Measurements from ENCODE around the gene NDRG2. TPM values are rescaled to one million over a fixed set of nuclear protein-coding genes. Genes with fewer than 3 reads are reported as not detected.

The NDRG2 gene
- total RNA-seq = 1.9 and 2.3 TPM in 2 replicates

DNA sequence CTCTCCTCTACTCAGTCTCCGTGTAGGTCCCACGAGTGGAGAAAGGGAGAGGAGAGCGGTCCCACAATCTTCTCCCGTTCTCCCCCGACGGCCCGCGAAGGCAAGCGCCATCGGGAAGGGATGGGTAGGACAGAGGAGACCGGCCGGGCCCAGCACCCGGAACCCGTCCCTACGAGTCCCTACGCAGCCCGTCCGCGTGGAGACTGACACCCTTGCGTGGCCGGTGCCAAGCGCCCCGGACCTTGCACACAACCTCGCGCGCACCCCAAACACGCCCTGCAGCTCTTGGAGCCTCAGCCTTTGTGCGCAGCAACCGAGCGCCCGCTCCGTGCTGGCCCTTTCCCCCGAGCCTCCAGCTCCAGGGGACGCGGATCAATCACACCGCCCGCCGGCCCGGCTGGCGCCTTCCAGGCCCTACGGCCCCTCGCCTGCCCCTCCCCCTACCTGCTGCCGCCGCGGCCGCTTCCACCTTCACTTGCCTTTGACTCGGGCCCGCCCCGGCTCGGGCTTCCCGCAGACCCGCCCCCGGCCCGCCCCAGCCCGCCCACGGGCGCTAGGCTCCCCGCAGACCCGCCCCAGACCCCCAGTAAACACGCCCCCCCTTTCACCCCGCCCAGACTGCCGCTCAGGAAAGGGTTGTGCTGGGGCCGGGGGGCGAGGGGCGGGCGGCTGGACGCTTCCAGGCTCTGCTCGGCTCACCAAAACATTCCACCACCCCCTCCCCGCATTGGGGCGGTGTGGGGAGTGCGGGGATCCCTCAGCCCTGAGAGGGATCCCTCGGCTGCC is at the start of gene NDRG2:
TSS of gene NDRG2 (minus strand) at position 477 of the 786 bp plus-strand sequence. CDS start 1,746 bp downstream, outside the sequence.
- Mint-ChIP-seq H3K4me3 (peak within 1 kb of the TSS; percentile 82), H3K27me3 (peaks cover 44% of the 10 kb centered on the region), H3K9me3 (no peaks in the 10 kb centered on the region), H3K36me3 (ENCODE audit: low read depth) (no peaks in the 10 kb centered on the region), H3K4me1 (peaks cover 15% of the 10 kb centered on the region), H3K27ac (no peak within 1 kb of the TSS)
- DNase-seq = peak; percentile 90
- intact Hi-C loops (cut with micrococcal nuclease) = loop anchor here (5.0 kb wide), 1 partner anchor 43 kb away; no protein-coding TSS in a partner anchor

DNA sequence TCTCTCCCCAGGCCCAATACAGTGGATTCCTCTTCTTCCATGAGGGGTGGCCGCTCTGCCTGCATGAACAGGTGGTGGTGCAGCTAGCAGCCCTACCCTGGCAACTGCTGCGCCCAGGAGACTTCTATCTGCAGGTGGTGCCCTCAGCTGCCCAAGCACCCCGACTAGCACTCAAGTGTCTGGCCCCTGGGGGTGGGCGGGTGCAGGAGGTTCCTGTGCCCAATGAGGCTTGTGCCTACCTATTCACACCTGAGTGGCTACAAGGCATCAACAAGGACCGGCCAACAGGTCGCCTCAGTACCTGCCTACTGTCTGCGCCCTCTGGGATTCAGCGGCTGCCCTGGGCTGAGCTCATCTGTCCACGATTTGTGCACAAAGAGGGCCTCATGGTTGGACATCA is 49.1 kb upstream of the NDRG2 start:
- H3K4me3 Mint-ChIP-seq = no peak overlapping the region
- intact Hi-C loops (cut with micrococcal nuclease) = no loop called here
- H3K9me3 Mint-ChIP-seq = no peaks in the 10 kb centered on the region
- H3K27ac Mint-ChIP-seq = no peak overlapping the region
- DNase-seq = no peak
- H3K4me1 Mint-ChIP-seq = peaks cover 28% of the 10 kb centered on the region
- H3K36me3 Mint-ChIP-seq (ENCODE audit: low read depth) = peaks cover 1% of the 10 kb centered on the region
- peaks cover 52% of the 10 kb centered on the region for H3K27me3 Mint-ChIP-seq

DNA sequence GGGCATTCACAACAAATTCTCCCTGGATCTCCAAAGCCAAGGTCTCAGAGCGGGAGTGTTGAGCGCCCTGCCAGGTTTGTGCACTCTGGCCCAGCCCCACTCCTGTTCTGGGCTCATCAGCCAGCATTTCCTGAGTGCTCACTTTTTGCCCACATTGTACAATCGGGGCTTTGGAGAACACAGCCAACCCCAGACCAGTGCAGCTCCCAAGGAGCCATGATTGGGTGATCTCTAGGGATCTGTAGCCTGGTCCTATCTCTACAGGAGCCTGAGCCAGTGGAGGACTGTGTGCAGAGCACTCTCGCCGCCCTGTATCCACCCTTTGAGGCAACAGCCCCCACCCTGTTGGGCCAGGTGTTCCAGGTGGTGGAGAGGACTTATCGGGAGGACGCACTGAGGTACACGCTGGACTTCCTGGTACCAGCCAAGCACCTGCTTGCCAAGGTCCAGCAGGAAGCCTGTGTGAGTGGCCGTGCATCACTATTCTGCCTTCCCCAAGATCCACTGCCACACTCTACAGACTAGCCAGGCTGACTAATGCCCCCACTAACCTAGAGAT is 48.0 kb upstream of the NDRG2 start:
- Mint-ChIP-seq H3K36me3 (ENCODE audit: low read depth) (peaks cover 1% of the 10 kb centered on the region), H3K9me3 (no peaks in the 10 kb centered on the region), H3K27me3 (peaks cover 61% of the 10 kb centered on the region), H3K4me3 (peak overlapping the region; percentile 5), H3K27ac (no peak overlapping the region), H3K4me1 (peaks cover 33% of the 10 kb centered on the region)
- no peak for DNase-seq
- intact Hi-C loops (cut with micrococcal nuclease) = no loop called here

DNA sequence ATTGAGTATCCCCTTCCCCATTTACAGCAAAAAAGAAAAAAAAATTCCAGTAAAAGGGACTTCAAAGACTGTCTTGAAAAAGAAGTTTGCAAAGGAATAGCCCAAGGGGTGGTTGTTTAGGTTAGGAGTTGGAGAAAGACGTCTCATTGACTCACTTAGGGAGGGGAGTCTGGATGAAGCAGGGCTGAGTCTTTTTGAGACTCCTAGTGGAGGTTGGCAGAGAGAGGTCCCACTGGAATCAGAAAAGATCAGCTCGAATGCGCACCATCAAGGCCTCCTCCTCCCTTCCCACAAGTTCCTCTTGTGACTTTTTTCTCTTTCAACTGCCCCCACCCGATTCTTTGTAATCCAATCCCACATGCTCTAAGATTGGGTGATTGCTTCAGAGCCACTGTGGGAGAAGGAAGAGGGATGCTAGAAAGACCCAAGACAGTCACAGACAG is 47.2 kb upstream of the NDRG2 start:
- peaks cover 69% of the 10 kb centered on the region for H3K27me3 Mint-ChIP-seq
- H3K4me3 Mint-ChIP-seq = peak overlapping the region; percentile 77

DNA sequence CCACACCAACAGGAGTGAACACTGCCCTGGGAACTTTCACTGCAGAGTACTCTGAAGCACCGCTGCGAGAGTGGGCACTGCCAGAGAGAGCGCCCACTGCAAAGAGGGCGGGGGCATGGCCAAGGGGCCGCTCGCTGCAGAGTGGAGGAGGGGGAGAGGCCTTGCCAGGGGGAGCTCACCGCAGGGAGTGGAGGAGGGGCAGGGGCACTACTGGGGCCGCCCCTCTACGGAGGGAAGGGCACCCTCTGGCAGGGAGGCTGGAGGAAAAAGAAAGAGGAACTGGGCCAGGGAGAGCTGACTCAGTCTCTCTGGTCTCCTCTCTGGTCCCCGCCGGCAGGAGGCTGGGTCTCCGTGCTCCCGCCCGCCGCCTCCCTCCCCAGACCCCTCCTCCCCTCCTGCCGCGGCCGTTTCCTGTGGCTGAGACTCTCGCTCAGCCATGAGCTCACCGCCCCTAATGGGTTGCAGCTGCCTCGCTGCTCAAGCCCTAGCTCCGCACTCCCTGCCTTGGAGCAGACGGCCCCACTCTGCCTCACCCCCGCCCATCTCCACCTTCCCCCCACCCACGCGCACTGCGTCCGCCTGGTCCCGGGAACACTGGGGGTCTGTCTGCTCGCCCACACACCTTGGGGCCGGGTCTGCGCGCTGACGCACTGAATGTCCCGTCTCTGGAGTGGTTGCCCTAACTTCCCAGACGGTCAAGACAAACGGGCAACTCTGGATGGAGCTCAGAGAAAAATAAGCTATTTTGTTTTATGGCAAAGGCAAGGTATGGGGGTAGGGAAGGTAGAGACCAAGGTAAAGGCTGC is 46.6 kb upstream of the NDRG2 start:
- Mint-ChIP-seq H3K27ac (no peak overlapping the region), H3K4me1 (peaks cover 33% of the 10 kb centered on the region), H3K36me3 (ENCODE audit: low read depth) (peaks cover 1% of the 10 kb centered on the region), H3K4me3 (peak overlapping the region; percentile 77), H3K27me3 (peaks cover 73% of the 10 kb centered on the region), H3K9me3 (no peaks in the 10 kb centered on the region)
- DNase-seq = peak; percentile 80
- intact Hi-C loops (cut with micrococcal nuclease) = loop anchor here (1.0 kb wide), 1 partner anchor 21 kb away; no protein-coding TSS in a partner anchor

More for the DNA sequence above, 47.2 kb upstream of the NDRG2 start:
- Mint-ChIP-seq H3K9me3 (no peaks in the 10 kb centered on the region), H3K27ac (no peak overlapping the region), H3K4me1 (peaks cover 33% of the 10 kb centered on the region), H3K36me3 (ENCODE audit: low read depth) (peaks cover 1% of the 10 kb centered on the region)
- no peak for DNase-seq
- intact Hi-C loops (cut with micrococcal nuclease) = no loop called here

DNA sequence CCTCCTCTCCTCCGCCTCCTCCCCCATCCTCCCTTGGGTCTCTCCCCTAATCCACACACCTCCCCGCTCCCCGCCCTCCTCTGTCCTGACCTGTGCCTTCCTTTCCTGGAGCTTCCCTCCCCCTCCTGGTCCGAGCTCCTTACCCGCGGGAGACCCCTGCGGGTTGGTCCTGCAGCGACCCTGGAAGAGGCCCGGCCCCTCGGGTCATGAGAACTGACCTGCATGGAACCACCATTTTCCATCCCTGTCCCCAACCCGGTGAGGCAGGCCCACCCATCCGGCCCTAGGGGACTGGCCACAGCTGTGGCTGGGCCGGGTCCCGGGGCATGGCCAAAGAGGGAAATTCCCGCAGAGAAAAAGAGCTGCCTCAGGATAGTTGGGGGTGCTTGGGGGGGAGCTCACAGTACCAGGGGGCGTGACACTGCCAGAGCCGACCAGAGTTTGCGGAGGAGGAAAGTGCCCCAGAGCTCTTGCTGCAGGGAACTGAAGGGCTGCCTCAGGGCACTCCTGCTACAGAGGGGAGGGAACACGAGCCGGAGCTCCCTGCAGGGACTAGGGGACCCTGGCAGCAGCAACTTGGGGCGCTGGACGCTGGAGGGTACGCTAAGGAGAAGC is 45.9 kb upstream of the NDRG2 start:
- Mint-ChIP-seq H3K4me1 (peaks cover 33% of the 10 kb centered on the region), H3K27me3 (peaks cover 74% of the 10 kb centered on the region), H3K9me3 (no peaks in the 10 kb centered on the region), H3K4me3 (peak overlapping the region; percentile 77), H3K27ac (no peak overlapping the region), H3K36me3 (ENCODE audit: low read depth) (peaks cover 1% of the 10 kb centered on the region)
- no peak for DNase-seq
- intact Hi-C loops (cut with micrococcal nuclease) = loop anchor here (1.0 kb wide), 1 partner anchor 22 kb away; no protein-coding TSS in a partner anchor

DNA sequence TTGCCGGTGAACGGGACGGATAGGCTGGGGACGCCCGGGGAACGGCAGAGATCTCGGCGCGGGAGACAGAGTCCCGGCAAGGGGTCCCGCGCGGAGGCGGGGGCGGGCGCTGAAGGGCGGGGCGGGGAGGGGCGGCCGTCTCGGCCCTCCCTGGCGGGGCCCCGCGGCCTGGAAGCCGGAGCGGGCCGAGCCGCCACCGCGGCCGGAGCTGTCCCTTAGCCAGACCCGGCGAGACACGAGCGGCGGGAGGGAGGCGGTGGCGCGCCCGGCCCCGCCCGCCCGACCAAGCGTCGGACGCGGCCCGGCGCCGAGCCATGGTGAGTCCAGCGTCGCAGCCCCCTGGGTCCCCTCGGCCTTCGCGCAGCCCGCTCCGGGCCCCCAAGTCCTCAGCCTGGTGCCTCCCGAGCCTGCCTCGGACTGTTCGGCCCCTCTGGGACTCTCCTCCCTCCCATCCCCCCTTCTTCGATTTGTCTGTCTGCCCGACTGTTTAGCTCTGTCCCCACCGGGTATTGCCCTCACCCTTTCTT is 45.3 kb upstream of the NDRG2 start, which contains the start of gene ARHGEF40:
TSS of gene ARHGEF40 (plus strand) at position 222 of the 527 bp plus-strand sequence. CDS start at position 315, 93 bp downstream.
- Mint-ChIP-seq H3K36me3 (ENCODE audit: low read depth) (peaks cover 1% of the 10 kb centered on the region), H3K27me3 (peaks cover 79% of the 10 kb centered on the region), H3K9me3 (no peaks in the 10 kb centered on the region), H3K4me3 (peak within 1 kb of the TSS; percentile 77), H3K27ac (no peak within 1 kb of the TSS), H3K4me1 (peaks cover 33% of the 10 kb centered on the region)
- DNase-seq = peak; percentile 71
- intact Hi-C loops (cut with micrococcal nuclease) = no loop called here

DNA sequence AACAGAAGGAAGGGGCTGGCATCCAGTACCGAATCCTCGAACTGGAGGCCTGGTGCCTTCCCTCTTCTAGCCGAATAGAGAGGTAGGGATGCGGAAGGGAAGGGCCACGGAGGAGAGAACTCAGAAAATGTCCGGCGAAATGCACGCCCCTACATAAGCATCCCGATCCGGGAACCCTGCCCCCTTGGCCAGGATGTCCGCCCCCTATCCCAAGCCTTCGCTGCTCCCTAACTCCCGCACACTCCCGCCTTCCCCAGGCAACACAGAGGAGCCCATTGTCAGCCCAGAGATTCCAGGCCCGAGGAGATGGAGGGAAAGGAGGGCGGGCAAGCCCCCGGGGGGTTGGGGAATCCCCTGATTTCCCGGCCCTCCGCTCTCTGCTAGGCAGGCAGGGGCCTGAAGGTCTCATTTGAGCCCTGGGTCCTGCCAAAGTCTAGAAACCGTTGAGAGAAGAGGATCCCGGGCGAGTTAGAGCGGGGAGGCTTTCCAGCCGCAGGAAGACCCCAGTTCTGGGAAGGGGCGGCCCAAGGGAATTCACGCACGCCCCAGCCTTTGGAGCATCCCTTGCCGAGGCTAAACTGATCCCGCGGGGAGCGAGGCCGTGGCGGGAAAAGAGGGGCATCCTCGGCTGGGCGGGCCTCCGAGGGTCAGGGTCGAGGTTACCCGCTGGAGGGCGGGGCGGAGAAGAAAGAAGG is 44.7 kb upstream of the NDRG2 start:
- peaks cover 81% of the 10 kb centered on the region for H3K27me3 Mint-ChIP-seq
- peak overlapping the region; percentile 73 for H3K4me3 Mint-ChIP-seq
- no peak overlapping the region for H3K27ac Mint-ChIP-seq
- no peak for DNase-seq
- no peaks in the 10 kb centered on the region for H3K9me3 Mint-ChIP-seq
- peaks cover 33% of the 10 kb centered on the region for H3K4me1 Mint-ChIP-seq
- intact Hi-C loops (cut with micrococcal nuclease) = loop anchor here (5.0 kb wide), 1 partner anchor 42 kb away; the partner anchor contains the start of gene NDRG2
- H3K36me3 Mint-ChIP-seq (ENCODE audit: low read depth) = peaks cover 1% of the 10 kb centered on the region

DNA sequence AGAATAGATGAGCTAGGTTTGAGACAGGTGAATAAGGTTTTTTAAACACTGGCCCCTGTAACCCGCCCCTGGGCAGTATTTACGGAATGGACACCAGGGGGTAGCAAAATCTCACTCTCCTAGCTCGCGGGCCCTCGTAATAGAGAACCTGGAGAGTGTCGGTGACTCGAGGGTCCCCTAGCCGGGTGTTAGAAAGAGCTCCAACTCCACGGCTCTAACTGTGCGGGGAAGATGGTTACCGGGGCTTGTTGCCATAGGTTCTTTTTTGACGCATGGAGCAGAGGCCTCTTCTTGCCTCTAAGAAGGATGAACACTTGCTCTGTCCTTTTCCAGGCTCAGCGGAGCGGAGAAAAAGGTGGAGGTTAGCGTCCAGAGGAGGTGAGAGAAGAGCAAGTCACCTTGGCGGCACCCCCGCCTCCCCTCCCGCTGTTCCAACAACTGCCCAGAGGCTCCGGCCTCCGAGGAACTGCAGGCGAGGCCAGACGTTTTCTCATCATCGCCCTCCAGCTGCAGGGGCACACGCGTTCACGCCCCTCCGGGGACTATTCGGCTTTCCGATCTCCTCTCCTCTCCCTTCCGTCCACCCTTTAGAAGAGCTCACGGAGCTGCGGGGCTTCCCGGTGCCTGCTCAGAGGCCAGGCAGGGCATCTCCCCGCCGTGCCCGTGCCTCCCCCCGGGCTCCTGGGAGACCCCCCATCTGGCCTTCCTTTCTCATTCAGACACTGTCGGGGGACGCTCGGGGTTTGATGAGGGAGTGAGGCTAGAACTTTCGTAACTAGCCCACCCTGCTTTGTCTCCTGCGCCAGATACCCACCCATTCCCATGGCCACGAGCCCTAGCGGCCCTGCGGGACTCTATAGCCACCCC is 43.9 kb upstream of the NDRG2 start:
- peak overlapping the region; percentile 73 for H3K4me3 Mint-ChIP-seq
- peak; percentile 82 for DNase-seq
- H3K27me3 Mint-ChIP-seq = peaks cover 81% of the 10 kb centered on the region
- peaks cover 1% of the 10 kb centered on the region for H3K36me3 Mint-ChIP-seq (ENCODE audit: low read depth)
- H3K27ac Mint-ChIP-seq = no peak overlapping the region
- H3K4me1 Mint-ChIP-seq = peaks cover 33% of the 10 kb centered on the region
- intact Hi-C loops (cut with micrococcal nuclease) = loop anchor here (1.0 to 5.0 kb wide), 2 partner anchors 36 to 41 kb away; partner anchors contain the start of gene NDRG2
- H3K9me3 Mint-ChIP-seq = no peaks in the 10 kb centered on the region

DNA sequence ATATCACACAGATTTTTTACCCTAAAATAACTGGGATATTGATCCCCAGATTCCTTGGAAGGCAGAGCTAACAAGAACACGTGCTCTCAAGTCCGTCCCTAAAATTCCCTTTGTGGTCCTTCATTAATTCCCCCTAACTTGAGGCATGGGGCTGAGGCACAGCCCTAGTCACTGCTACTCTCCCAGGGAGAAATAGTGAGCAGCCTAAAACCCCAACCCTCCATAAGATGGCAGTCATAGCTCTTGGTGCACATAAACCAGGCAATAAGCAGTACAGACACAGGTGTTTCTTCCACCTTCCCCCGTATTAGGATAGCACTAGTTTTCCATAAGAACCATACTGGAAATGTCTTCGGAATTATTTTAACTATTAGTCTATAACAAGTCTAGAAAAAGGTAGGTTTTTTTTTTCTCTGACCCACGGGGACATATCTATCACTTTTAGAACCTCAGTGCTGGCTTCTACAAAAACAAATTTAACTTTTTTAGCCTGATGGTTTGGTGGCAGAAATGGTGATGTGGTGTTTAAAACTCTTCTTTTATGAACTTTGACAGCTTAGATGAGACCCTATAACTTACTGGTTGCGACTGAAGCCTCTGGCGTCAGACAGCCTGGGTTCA is 42.1 kb upstream of the NDRG2 start:
- H3K4me1 Mint-ChIP-seq = peaks cover 29% of the 10 kb centered on the region
- H3K36me3 Mint-ChIP-seq (ENCODE audit: low read depth) = peaks cover 1% of the 10 kb centered on the region
- intact Hi-C loops (cut with micrococcal nuclease) = loop anchor here (5.0 kb wide), 1 partner anchor 40 kb away; the partner anchor contains the start of gene NDRG2
- DNase-seq = peak; percentile 68
- H3K27ac Mint-ChIP-seq = no peak overlapping the region
- no peak overlapping the region for H3K4me3 Mint-ChIP-seq
- H3K27me3 Mint-ChIP-seq = peaks cover 78% of the 10 kb centered on the region
- no peaks in the 10 kb centered on the region for H3K9me3 Mint-ChIP-seq

DNA sequence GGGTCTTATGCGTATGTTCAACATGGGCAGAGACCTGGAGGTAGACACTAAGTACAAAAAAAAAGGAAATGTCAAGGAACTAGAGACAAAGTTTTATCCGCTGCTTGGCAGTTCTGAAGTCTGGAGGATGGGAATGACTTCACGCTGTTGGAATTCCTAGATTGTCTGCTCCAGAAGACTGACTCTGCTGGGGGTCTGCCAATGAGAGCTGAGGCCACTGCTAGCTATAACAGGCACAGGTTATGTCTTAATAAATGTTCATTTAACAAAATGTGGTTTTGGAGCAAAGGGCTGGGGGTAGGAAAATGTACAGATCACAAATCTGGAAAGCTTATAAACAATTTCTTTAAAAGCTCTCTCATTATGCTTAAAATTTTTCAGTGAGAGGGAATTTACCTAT is 38.6 kb upstream of the NDRG2 start:
- no peak overlapping the region for H3K27ac Mint-ChIP-seq
- no peak for DNase-seq
- H3K9me3 Mint-ChIP-seq = no peaks in the 10 kb centered on the region
- no peak overlapping the region for H3K4me3 Mint-ChIP-seq
- no peaks in the 10 kb centered on the region for H3K36me3 Mint-ChIP-seq (ENCODE audit: low read depth)
- intact Hi-C loops (cut with micrococcal nuclease) = no loop called here
- H3K4me1 Mint-ChIP-seq = peaks cover under 1% of the 10 kb centered on the region
- peaks cover 56% of the 10 kb centered on the region for H3K27me3 Mint-ChIP-seq

DNA sequence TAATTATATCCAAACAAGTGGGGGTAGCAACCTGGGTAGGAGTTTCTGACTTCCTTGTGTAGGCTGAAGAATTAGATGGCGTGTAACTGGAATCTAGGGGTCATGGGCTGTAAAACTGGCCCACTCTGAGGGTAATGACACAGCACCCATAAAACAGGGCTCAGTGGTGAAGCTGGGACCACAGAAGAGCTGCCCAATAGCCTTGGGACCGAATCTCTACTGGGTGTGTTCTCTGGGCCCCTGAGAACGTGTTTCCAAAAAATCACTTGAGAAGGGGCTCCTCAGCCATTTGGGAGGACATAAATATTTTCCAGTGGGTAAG is 36.4 kb upstream of the NDRG2 start:
- Mint-ChIP-seq H3K4me1 (no peaks in the 10 kb centered on the region), H3K9me3 (no peaks in the 10 kb centered on the region), H3K4me3 (no peak overlapping the region), H3K27me3 (peaks cover 39% of the 10 kb centered on the region), H3K36me3 (ENCODE audit: low read depth) (no peaks in the 10 kb centered on the region), H3K27ac (no peak overlapping the region)
- intact Hi-C loops (cut with micrococcal nuclease) = no loop called here
- no peak for DNase-seq

All from activated CD4-positive, alpha-beta T cell treated with anti-CD3 and anti-CD28 coated beads, Interleukin-2, amount 10 ng/mL, durations not matched to agents 24 days and 14 days (primary cell).